DOHH2 (cell line): ENCODE results near the gene CWC25.
"Not testable (repeated sequence)": the region's sequence is repeated elsewhere in the genome, so short reads cannot be mapped to it uniquely, and the experiment has no call there.

ENCODE experiments used
- H3F3A ChIP-seq: fragments of 200-600 bp; sonication (generic), shearing (Covaris generic); 2 replicates; pipeline ENCODE4 v1.6.0; 2016; ENCODE audit warnings: antibody characterized with exemption, mild to moderate bottlenecking; ENCODE audit not compliant: control insufficient read depth, insufficient read depth
- H3K27ac ChIP-seq: fragments of 200-600 bp; sonication (generic); 2 replicates; pipeline ENCODE4 v1.5.1; 2014; ENCODE audit warnings: low read depth, mild to moderate bottlenecking, low read length, moderate library complexity
- H3K27me3 ChIP-seq: fragments of 200-600 bp; sonication (generic); 2 replicates; pipeline ENCODE4 v1.6.1; 2014; ENCODE audit warnings: mild to moderate bottlenecking, low read length, mixed read lengths; ENCODE audit not compliant: control insufficient read depth
- H3K36me3 ChIP-seq: fragments of 200-600 bp; sonication (generic); 2 replicates; pipeline ENCODE4 v1.6.1; 2014; ENCODE audit warnings: mild to moderate bottlenecking, low read length, moderate library complexity, mixed read lengths; ENCODE audit not compliant: control insufficient read depth
- H3K4me1 ChIP-seq: fragments of 200-600 bp; sonication (generic); 2 replicates; pipeline ENCODE4 v1.6.1; 2014; ENCODE audit warnings: mild to moderate bottlenecking, low read length, mixed read lengths; ENCODE audit not compliant: control insufficient read depth
- H3K4me2 ChIP-seq: fragments of 200-600 bp; sonication (generic); 2 replicates; pipeline ENCODE4 v1.6.0; 2014; ENCODE audit warnings: mild to moderate bottlenecking, low read length, moderate library complexity
- H3K4me3 ChIP-seq: fragments of 200-600 bp; sonication (generic); 2 replicates; pipeline ENCODE4 v1.5.1; 2014; ENCODE audit warnings: mild to moderate bottlenecking, low read length, mixed read lengths
- H3K79me2 ChIP-seq: fragments of 200-600 bp; sonication (generic); 2 replicates; pipeline ENCODE4 v1.6.1; 2014; ENCODE audit warnings: mild to moderate bottlenecking, low read length, mixed read lengths; ENCODE audit not compliant: control insufficient read depth
- H3K9me2 ChIP-seq: fragments of 200-600 bp; sonication (generic); replicated peaks from 2 replicates; pipeline ENCODE4 v1.6.1; 2014; ENCODE audit warnings: mild to moderate bottlenecking, low read length, mixed read lengths; ENCODE audit not compliant: control insufficient read depth
- H3K9me3 ChIP-seq: fragments of 200-600 bp; sonication (generic); 2 replicates; pipeline ENCODE4 v1.6.1; 2014; ENCODE audit warnings: antibody characterized with exemption, low read length, mixed read lengths; ENCODE audit not compliant: control insufficient read depth, insufficient read depth
- H4K20me1 ChIP-seq: fragments of 200-600 bp; sonication (generic); 2 replicates; pipeline ENCODE4 v1.6.0; 2014; ENCODE audit warnings: low read depth, mild to moderate bottlenecking, antibody characterized with exemption, low read length, moderate library complexity; ENCODE audit not compliant: control insufficient read depth, insufficient read depth
- EZH2phosphoT487 ChIP-seq: fragments of 200-600 bp; sonication (generic); IDR thresholded peaks from 2 replicates; pipeline ENCODE4 v1.6.1; 2017; ENCODE audit warnings: borderline replicate concordance, mild to moderate bottlenecking, antibody characterized with exemption, low read length, moderate library complexity, mixed read lengths
- TF ChIP-seq, protein P1 (sequence below): fragments of 200-600 bp; sonication (generic); IDR thresholded peaks from one replicate; pipeline ENCODE4 v1.5.1; 2014; ENCODE audit warnings: antibody characterized with exemption, mild to moderate bottlenecking, low read depth, low read length; ENCODE audit not compliant: poor library complexity, severe bottlenecking

CWC25 gene

DNA sequence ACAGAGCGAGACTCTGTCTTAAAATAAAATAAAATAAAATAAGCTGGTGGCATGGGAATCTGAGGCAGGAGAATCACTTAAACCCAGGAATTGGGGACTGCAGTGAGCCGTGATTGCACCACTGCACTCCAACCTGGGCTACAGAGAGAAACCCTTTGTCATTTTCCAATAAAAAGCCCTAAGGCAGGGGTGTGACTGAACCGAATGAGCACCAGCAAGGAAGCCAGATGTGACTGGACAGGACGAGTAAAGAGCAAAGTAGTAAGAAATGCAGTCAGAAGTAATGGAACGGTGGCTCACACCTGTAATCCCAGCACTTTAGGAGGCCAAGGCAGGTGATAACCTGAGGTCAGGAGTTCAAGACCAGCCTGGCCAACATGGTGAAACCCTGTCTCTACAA, 32.1 kb upstream of the CWC25 start:
- H3K4me2 ChIP-seq = no peak overlapping the region
- TF ChIP-seq EZH2phosphoT487 = no peak
- TF ChIP-seq, protein P1, sequence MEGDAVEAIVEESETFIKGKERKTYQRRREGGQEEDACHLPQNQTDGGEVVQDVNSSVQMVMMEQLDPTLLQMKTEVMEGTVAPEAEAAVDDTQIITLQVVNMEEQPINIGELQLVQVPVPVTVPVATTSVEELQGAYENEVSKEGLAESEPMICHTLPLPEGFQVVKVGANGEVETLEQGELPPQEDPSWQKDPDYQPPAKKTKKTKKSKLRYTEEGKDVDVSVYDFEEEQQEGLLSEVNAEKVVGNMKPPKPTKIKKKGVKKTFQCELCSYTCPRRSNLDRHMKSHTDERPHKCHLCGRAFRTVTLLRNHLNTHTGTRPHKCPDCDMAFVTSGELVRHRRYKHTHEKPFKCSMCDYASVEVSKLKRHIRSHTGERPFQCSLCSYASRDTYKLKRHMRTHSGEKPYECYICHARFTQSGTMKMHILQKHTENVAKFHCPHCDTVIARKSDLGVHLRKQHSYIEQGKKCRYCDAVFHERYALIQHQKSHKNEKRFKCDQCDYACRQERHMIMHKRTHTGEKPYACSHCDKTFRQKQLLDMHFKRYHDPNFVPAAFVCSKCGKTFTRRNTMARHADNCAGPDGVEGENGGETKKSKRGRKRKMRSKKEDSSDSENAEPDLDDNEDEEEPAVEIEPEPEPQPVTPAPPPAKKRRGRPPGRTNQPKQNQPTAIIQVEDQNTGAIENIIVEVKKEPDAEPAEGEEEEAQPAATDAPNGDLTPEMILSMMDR = no peak
- peaks cover 6% of the 10 kb centered on the region for H3K4me1 ChIP-seq
- peaks cover 6% of the 10 kb centered on the region for H4K20me1 ChIP-seq
- H3K27me3 ChIP-seq = no peaks in the 10 kb centered on the region
- H3K36me3 ChIP-seq = peaks cover 12% of the 10 kb centered on the region
- H3K9me3 ChIP-seq = no peaks in the 10 kb centered on the region
- H3F3A ChIP-seq = peaks cover 12% of the 10 kb centered on the region
- no peak overlapping the region for H3K27ac ChIP-seq
- H3K79me2 ChIP-seq = peaks cover 13% of the 10 kb centered on the region
- no peak overlapping the region for H3K4me3 ChIP-seq
- H3K9me2 ChIP-seq = no peaks in the 10 kb centered on the region

- H3K4me2 ChIP-seq, H3K9me3 ChIP-seq, H3K27ac ChIP-seq, H3K4me3 ChIP-seq, H3K9me2 ChIP-seq, H3K27me3 ChIP-seq: not testable (repeated sequence)
- peaks cover 32% of the 10 kb centered on the region for H3F3A ChIP-seq
- H3K4me1 ChIP-seq = peaks cover 25% of the 10 kb centered on the region
- peaks cover 34% of the 10 kb centered on the region for H3K79me2 ChIP-seq
- peaks cover 33% of the 10 kb centered on the region for H3K36me3 ChIP-seq
- H4K20me1 ChIP-seq = peaks cover 27% of the 10 kb centered on the region
Observed at GRCh38 chr17:38855101-38855714, 30.1 kb upstream of the CWC25 start.

DNA sequence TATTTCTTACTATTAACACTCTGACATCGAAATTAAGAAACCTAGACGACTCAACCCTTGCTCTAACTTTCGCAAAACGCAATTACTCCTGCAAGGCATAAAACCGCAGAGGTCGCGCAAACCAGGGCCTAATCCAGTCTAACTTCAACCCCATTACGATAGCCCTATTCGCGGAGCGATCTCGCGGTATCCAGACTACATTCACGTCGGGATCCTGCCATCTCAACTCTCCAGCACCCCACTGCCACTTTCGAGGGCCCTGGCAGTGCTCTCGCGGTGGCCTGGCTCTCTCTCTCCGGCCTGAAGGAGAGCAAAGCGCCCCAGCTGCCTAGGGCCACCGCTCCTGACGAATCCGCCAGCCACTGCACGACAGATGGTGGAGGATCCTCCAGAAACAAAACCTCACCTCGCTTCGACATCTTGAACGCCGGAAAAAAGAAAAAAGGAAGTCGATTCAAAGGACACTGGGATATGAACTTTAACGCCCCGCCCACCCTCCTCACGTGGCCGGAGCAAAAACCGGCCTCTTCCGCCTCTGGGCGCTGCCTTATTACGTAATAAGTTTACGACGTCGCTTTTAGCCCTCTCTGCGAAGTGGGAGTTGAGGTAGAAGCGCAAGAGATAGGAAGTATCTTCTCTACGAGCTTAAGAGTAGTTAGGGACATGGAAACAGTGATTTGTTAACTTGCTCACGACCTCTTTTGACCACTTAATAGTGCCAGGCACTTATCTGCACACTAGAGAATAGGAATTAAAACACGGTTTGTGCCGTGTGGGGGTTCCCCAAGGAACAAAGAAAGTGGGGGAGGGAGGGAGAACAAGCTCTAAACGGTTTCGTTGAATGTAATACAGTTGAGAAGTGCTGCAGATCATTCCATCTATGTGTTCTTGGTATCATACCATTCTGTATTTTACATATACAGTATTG, 28.4 kb upstream of the CWC25 start, which contains the start of gene RPL23:
Gene RPL23, minus strand, starts transcription at position 430 of the 928 bp plus-strand sequence. Its CDS starts 11 bp downstream, at position 419.
- no peaks in the 10 kb centered on the region for H3K9me3 ChIP-seq
- peak within 1 kb of the TSS; percentile 85 for H3K4me3 ChIP-seq
- peak within 1 kb of the TSS; percentile 86 for H3K27ac ChIP-seq
- peaks cover 29% of the 10 kb centered on the region for H3K4me1 ChIP-seq
- H3K79me2 ChIP-seq = peaks cover 34% of the 10 kb centered on the region
- H3K36me3 ChIP-seq = peaks cover 49% of the 10 kb centered on the region
- peaks cover 49% of the 10 kb centered on the region for H3F3A ChIP-seq
- TF ChIP-seq EZH2phosphoT487 = no peak
- TF ChIP-seq, protein P1 = no peak
- H4K20me1 ChIP-seq = peaks cover 38% of the 10 kb centered on the region
- H3K4me2 ChIP-seq = peak within 1 kb of the TSS; percentile 75
- H3K27me3 ChIP-seq = no peaks in the 10 kb centered on the region
- no peaks in the 10 kb centered on the region for H3K9me2 ChIP-seq
